ENCODE results near the gene STEAP1B. TPM values are rescaled to one million over a fixed set of nuclear protein-coding genes. Genes with fewer than 3 reads are reported as not detected.
A peak's percentile ranks its signal among the peaks of the same experiment; 100 is the strongest.

Gene STEAP1B
- total RNA-seq, 1 experiment from 2014 or later: 3.2 TPM

DNA sequence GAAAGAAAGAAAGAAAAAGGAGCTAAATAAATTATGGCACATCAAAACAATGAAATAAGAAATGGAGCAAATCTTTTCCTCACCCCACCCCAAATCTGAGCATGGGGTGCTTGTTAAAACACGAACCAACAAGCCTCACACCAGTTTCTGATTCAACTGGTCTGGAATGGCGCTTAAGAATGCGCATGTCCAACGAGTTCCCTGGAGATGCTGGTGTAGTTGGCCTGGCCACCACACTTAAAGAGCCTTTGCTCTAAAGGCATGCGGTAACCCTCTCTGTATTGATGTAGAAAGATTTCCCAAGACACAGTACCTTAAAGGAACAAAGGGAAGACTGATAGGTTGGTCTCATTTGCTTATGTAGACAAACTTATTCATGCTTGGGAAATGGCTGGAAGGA is 49.1 kb upstream of the STEAP1B start:
- Histone ChIP-seq H3K79me1 (ENCODE audit: insufficient read depth, low read depth, low read length, poor library complexity, severe bottlenecking) (no peaks in the 10 kb centered on the region), H3K23ac (ENCODE audit: insufficient read length, low read depth, low read length) (no peak overlapping the region), H3T11ph (ENCODE audit: low read length) (no peak overlapping the region), H2AFZ (ENCODE audit: low read length) (no peak overlapping the region), H2BK20ac (ENCODE audit: low read depth, low read length, poor library complexity, severe bottlenecking) (no peak overlapping the region), H4K91ac (ENCODE audit: insufficient read length, low read depth, low read length) (no peak overlapping the region), H3K9me3 (ENCODE audit: control insufficient read depth, low read depth, low read length) (no peaks in the 10 kb centered on the region), H2BK120ac (ENCODE audit: low read depth, low read length, poor library complexity, severe bottlenecking) (no peak overlapping the region), H4K5ac (ENCODE audit: insufficient read length, low read depth, low read length) (no peak overlapping the region), H2AK5ac (ENCODE audit: insufficient read length, low read length) (no peak overlapping the region), H2BK15ac (ENCODE audit: low read depth, low read length) (no peak overlapping the region), H4K8ac (replicated peaks; ENCODE audit: insufficient read length, low read depth, low read length) (no peak overlapping the region), H2BK12ac (ENCODE audit: insufficient read length, low read depth, low read length) (no peak overlapping the region), H3K79me2 (ENCODE audit: insufficient read depth, low read length) (no peaks in the 10 kb centered on the region), H3K14ac (ENCODE audit: insufficient read depth, low read length) (no peak overlapping the region), H3K23me2 (ENCODE audit: insufficient read length, low read depth, low read length, poor library complexity, severe bottlenecking) (no peaks in the 10 kb centered on the region), H3K18ac (ENCODE audit: insufficient read length, low read depth, low read length) (no peak overlapping the region), H4K20me1 (ENCODE audit: control insufficient read depth, insufficient read depth, insufficient read length) (no peaks in the 10 kb centered on the region), H3K27me3 (ENCODE audit: insufficient read depth, low read length) (no peaks in the 10 kb centered on the region), H3K4ac (ENCODE audit: low read depth, low read length) (no peak overlapping the region), H3K27ac (ENCODE audit: insufficient read length, low read depth, low read length) (peak overlapping the region; percentile 33), H2BK5ac (ENCODE audit: insufficient read length, low read length) (no peak overlapping the region), H3K4me1 (ENCODE audit: insufficient read depth, low read length) (no peaks in the 10 kb centered on the region; the same call in 1 of the 2 replicates), H3K9ac (ENCODE audit: extremely low read depth, insufficient read length, low read length) (peak overlapping the region; percentile 56), H3K56ac (ENCODE audit: insufficient read length, low read depth, low read length) (no peak overlapping the region), H3K4me2 (ENCODE audit: insufficient read depth, insufficient read length, low read length) (peak overlapping the region; percentile 73)
- Mint-ChIP-seq H3K9me3 (no peaks in the 10 kb centered on the region), H3K27ac (peak overlapping the region; percentile 93 to 99 (median 96); a peak in 5 of 7 replicates), H3K36me3 (ENCODE audit: insufficient read depth in 1 of 3, low read depth in 3 of 3) (no peaks in the 10 kb centered on the region), H3K27me3 (ENCODE audit: low read depth) (no peaks in the 10 kb centered on the region; the same call in 1 of the 2 replicates), H3K4me3 (peak overlapping the region; percentile 89 to 94), H3K4me1 (peaks cover 12 to 16% of the 10 kb centered on the region in 2 experiments)
- no peak for TF ChIP-seq CTCF (conservative IDR thresholded peaks at IDR 0.05)
- peak; percentile 67 for DNase-seq
- WGBS (ENCODE audit: extremely low coverage, insufficient read length, low lambda C conversion rate): no CpG with 5 or more reads among the region's 5 CpGs
